ENCODE results near the gene DEF6. TPM values are rescaled to one million over a fixed set of nuclear protein-coding genes. Genes with fewer than 3 reads are reported as not detected.
"Not testable (repeated sequence)": the region's sequence is repeated elsewhere in the genome, so short reads cannot be mapped to it uniquely, and the experiment has no call there.

DEF6 gene
- total RNA-seq, 1 donor from 2014 or later = 20.1 TPM

- Histone ChIP-seq H3K9me3 (no peaks in the 10 kb centered on the region), H3K4me1 (peaks cover 0 to 3% of the 10 kb centered on the region in 2 donors), H3K36me3 (no peaks in the 10 kb centered on the region), H3K4me3 (no peak overlapping the region), H3K27ac (no peak overlapping the region), H3K27me3 (no peaks in the 10 kb centered on the region)
- no peak for DNase-seq (ENCODE audit: low spot score in 2 of 2)
- intact Hi-C loops (cut with DNase I) = no loop called here
- no peak for TF ChIP-seq CTCF (IDR thresholded peaks at IDR 0.05)
Measured at GRCh38 chr6:35319346-35320030, 21.9 kb downstream of the DEF6 start.

- H3K27ac ChIP-seq = no peak overlapping the region
- TF ChIP-seq CTCF (IDR thresholded peaks at IDR 0.05) = no peak
- H3K9me3 ChIP-seq = no peaks in the 10 kb centered on the region
- no peaks in the 10 kb centered on the region for H3K27me3 ChIP-seq
- no peaks in the 10 kb centered on the region for H3K36me3 ChIP-seq
- intact Hi-C loops (cut with DNase I) = no loop called here
- no peak overlapping the region for H3K4me3 ChIP-seq
- peaks cover 0 to 3% of the 10 kb centered on the region in 2 donors for H3K4me1 ChIP-seq
- DNase-seq (ENCODE audit: low spot score in 2 of 2) = no peak
Measured at GRCh38 chr6:35320031-35320410, 22.4 kb downstream of the DEF6 start.

- DNase-seq (ENCODE audit: low spot score in 2 of 2) = no peak
- no peak for TF ChIP-seq CTCF (IDR thresholded peaks at IDR 0.05)
- H3K27ac ChIP-seq = no peak overlapping the region
- intact Hi-C loops (cut with DNase I) = no loop called here
- no peaks in the 10 kb centered on the region for H3K36me3 ChIP-seq
- no peaks in the 10 kb centered on the region for H3K9me3 ChIP-seq
- H3K4me3 ChIP-seq = no peak overlapping the region
- H3K27me3 ChIP-seq = no peaks in the 10 kb centered on the region
- H3K4me1 ChIP-seq = peaks cover 0 to 3% of the 10 kb centered on the region in 2 donors
Measured at GRCh38 chr6:35321091-35321490, 23.5 kb downstream of the DEF6 start.

GRCh38 chr6:35327349-35328027 lies 29.9 kb downstream of the DEF6 start:
- TF ChIP-seq CTCF (IDR thresholded peaks at IDR 0.05) = peak; percentile 44 to 64 (median 51)
- H3K9me3 ChIP-seq = no peaks in the 10 kb centered on the region
- H3K27me3 ChIP-seq = no peaks in the 10 kb centered on the region
- peak in 1 of 2 donors; percentile 77 for DNase-seq (ENCODE audit: low spot score in 2 of 2)
- H3K4me1 ChIP-seq = no peaks in the 10 kb centered on the region
- H3K4me3 ChIP-seq = no peak overlapping the region
- H3K36me3 ChIP-seq = no peaks in the 10 kb centered on the region
- intact Hi-C loops (cut with DNase I) = loop anchor here (5.0 kb wide), 1 partner anchor 35 kb away; no protein-coding TSS in a partner anchor
- no peak overlapping the region for H3K27ac ChIP-seq

- H3K27me3 ChIP-seq = no peaks in the 10 kb centered on the region
- H3K27ac ChIP-seq = no peak overlapping the region
- no peaks in the 10 kb centered on the region for H3K4me1 ChIP-seq
- TF ChIP-seq CTCF (IDR thresholded peaks at IDR 0.05) = no peak
- no peak for DNase-seq (ENCODE audit: low spot score in 2 of 2)
- H3K9me3 ChIP-seq = no peaks in the 10 kb centered on the region
- no peak overlapping the region for H3K4me3 ChIP-seq
- no peaks in the 10 kb centered on the region for H3K36me3 ChIP-seq
- intact Hi-C loops (cut with DNase I) = loop anchor here (5.0 kb wide), 1 partner anchor 36 kb away; no protein-coding TSS in a partner anchor
Measured at GRCh38 chr6:35328108-35328723, 30.6 kb downstream of the DEF6 start.

- not testable (repeated sequence) for H3K27ac ChIP-seq; H3K9me3 ChIP-seq; H3K4me3 ChIP-seq; H3K4me1 ChIP-seq; H3K36me3 ChIP-seq; H3K27me3 ChIP-seq; DNase-seq (ENCODE audit: low spot score in 2 of 2)
- intact Hi-C loops (cut with DNase I) = loop anchor here (5.0 kb wide), 1 partner anchor 37 kb away; no protein-coding TSS in a partner anchor
Measured at GRCh38 chr6:35328965-35329364, 31.3 kb downstream of the DEF6 start.
